ENCODE data around the gene SLC44A4. TPM values are rescaled to one million over a fixed set of nuclear protein-coding genes. Genes with fewer than 3 reads are reported as not detected.
"Not testable (repeated sequence)": the region's sequence is repeated elsewhere in the genome, so short reads cannot be mapped to it uniquely, and the experiment has no call there.

SLC44A4 gene
- total and polyA plus RNA-seq, 2 experiments from 2014 or later, result 0.60 TPM; not detected in 1

DNA sequence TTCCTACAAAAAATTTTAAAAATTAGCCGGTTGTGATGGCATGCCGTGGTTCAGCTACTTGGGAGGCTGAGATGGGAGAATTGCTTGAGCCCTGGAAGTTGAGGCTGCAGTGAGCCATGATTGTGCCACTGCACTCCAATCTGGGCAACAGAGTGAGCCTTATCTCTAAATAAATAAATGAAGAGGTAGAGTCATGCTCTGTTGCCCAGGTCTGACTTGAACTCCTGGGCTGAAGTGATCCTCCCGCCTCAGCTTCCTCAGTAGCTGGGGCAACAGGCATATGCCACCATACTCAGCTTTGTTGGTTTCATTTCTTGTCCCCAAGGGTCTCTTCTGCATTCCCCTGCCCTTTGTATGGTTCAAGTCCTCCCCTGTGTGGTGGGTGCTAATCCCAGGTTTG lies 34.3 kb downstream of the SLC44A4 start:
- TF ChIP-seq, protein P1, sequence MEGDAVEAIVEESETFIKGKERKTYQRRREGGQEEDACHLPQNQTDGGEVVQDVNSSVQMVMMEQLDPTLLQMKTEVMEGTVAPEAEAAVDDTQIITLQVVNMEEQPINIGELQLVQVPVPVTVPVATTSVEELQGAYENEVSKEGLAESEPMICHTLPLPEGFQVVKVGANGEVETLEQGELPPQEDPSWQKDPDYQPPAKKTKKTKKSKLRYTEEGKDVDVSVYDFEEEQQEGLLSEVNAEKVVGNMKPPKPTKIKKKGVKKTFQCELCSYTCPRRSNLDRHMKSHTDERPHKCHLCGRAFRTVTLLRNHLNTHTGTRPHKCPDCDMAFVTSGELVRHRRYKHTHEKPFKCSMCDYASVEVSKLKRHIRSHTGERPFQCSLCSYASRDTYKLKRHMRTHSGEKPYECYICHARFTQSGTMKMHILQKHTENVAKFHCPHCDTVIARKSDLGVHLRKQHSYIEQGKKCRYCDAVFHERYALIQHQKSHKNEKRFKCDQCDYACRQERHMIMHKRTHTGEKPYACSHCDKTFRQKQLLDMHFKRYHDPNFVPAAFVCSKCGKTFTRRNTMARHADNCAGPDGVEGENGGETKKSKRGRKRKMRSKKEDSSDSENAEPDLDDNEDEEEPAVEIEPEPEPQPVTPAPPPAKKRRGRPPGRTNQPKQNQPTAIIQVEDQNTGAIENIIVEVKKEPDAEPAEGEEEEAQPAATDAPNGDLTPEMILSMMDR (IDR thresholded peaks at IDR 0.05; ENCODE audit: low read depth, low read length), result no peak

DNA sequence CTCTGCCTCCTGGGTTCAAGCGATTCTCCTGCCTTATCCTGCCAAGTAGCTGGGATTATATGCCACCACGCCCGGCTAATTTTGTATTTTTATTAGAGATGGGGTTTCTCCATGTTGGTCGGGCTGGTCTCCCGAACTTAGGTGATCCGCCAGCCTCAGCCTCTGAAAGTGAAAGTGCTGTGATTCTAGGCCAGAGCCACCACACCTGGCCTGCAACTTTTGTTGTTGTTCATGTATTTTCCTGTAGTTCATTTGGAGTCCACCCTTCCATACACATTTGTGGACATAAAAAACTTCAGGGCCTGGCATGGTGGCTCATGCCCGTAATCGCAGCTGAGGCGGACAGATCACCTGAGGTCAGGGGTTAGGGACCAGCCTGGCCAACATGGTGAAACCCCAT lies 36.7 kb downstream of the SLC44A4 start:
- Histone ChIP-seq H3K4me3 (no peak overlapping the region), H3K9me3 (ENCODE audit: low read depth) (no peaks in the 10 kb centered on the region), H3K4me1 (ENCODE audit: low read depth) (peaks cover 12% of the 10 kb centered on the region), H3K36me3 (peaks cover 42% of the 10 kb centered on the region), H3K27me3 (no peaks in the 10 kb centered on the region), H3K27ac (no peak overlapping the region)
- no peak for DNase-seq (ENCODE audit: low read depth in 1 of 2, low spot score in 1 of 2)
- TF ChIP-seq, protein P1 (IDR thresholded peaks at IDR 0.05; ENCODE audit: low read depth, low read length), result no peak

More for the DNA sequence above, 34.3 kb downstream of the SLC44A4 start:
- no peaks in the 10 kb centered on the region for H3K27me3 ChIP-seq
- no peak for DNase-seq (ENCODE audit: low read depth in 1 of 2, low spot score in 1 of 2)
- no peak overlapping the region for H3K27ac ChIP-seq
- peaks cover 17% of the 10 kb centered on the region for H3K36me3 ChIP-seq
- H3K4me1 ChIP-seq (ENCODE audit: low read depth), result no peaks in the 10 kb centered on the region
- H3K9me3 ChIP-seq (ENCODE audit: low read depth), result no peaks in the 10 kb centered on the region
- no peak overlapping the region for H3K4me3 ChIP-seq

DNA sequence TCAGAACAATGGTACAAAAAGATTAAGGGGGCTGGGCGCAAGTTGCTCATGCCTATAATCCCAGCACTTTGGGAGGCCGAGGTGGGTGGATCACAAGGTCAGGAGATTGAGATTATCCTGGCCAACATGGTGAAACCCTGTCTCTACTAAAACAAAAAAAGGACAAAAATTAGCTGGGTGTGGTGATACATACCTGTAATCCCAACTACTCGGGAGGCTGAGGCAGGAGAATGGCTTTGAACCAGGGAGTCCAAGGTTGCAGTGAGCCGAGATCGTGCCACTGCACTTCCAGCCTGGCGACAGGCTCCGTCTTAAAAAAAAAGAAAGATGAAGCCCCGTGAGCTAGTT lies 39.0 kb downstream of the SLC44A4 start:
- peaks cover 47% of the 10 kb centered on the region for H3K36me3 ChIP-seq
- H3K27me3 ChIP-seq; H3K4me3 ChIP-seq; H3K27ac ChIP-seq; DNase-seq (ENCODE audit: low read depth in 1 of 2, low spot score in 1 of 2); H3K9me3 ChIP-seq (ENCODE audit: low read depth): not testable (repeated sequence)
- H3K4me1 ChIP-seq (ENCODE audit: low read depth), result peaks cover 26% of the 10 kb centered on the region

DNA sequence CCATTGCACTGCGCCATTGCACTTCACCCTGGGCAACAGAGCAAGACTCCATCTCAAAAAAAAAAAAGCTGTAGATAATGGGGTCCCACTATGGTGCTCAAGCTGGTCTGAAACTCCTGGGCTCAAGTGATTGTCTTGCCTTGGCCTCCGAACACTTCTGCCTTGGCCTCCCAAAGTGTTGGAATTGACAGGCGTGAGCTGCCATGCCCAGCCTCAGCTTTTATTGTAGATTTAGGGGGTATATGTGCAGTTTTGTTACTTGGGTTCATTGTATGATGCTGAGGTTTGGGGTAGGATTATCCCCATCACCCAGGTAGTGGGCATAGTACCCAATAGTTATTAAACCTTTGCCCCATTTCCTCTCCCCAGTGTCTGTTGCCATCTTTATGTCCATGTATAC lies 39.8 kb downstream of the SLC44A4 start:
- peaks cover 47% of the 10 kb centered on the region for H3K36me3 ChIP-seq

DNA sequence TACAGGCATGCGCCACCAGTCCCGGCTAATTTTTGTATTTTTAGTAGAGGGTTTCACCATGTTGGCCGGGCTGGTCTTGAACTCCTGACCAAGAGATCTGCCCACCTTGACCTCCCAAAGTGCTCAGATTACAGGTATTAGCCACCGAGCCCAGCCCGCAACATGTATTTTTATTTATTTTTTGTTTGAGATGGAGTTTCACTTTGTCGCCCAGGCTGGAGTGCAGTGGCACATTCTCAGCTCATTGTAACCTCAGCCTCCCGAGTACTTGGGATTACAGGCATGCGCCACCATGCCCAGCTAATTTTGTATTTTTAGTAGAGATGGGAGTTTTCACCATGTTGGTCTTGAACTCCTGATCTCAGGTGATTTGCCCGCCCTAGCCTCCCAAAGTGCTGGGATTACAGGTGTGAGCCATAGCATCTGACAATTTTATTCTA lies 40.7 kb downstream of the SLC44A4 start:
- H3K27ac ChIP-seq, result peak overlapping the region; percentile 72
- not testable (repeated sequence) for H3K4me3 ChIP-seq
- peaks cover 47% of the 10 kb centered on the region for H3K36me3 ChIP-seq

More for the DNA sequence above, 39.8 kb downstream of the SLC44A4 start:
- Histone ChIP-seq H3K27ac (no peak overlapping the region), H3K27me3 (no peaks in the 10 kb centered on the region), H3K9me3 (ENCODE audit: low read depth) (no peaks in the 10 kb centered on the region), H3K4me3 (no peak overlapping the region), H3K4me1 (ENCODE audit: low read depth) (peaks cover 26% of the 10 kb centered on the region)
- DNase-seq (ENCODE audit: low read depth in 1 of 2, low spot score in 1 of 2), result no peak
- TF ChIP-seq, protein P1 (IDR thresholded peaks at IDR 0.05; ENCODE audit: low read depth, low read length), result no peak

DNA sequence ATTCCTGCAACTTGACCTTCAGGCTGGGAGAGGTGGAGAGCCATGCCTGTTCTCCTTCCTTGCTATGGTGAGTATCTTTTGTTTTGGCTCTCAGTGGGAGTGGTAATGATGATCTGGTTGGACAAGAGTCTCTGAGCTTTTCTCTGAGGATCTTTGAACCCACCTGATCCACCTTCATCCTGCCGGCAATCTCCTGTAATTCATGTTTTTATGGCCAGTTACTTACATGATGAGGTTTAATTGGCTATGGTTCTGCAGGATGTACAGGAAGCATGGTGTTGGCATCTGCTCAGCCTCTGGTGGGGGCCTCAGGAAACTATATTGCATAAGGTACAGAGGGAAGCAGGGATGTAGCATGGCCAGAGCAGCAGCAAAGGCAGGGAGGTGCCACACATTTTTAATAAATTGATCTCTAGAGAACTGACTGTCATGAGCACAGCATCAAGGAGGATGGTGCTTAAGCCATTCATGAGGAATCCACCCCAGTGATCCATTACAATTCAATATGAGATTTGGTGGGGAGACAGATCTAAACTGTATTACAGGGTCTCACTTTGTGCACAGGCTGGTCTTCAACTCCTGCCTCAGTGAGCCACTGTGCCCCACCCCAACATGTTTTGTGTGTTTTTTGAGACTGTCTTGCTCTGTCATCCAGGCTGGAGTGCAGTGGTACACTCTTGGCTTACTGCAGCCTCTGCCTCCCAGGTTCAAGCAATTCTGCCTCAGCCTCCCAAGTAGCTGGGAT lies 41.3 kb downstream of the SLC44A4 start:
- DNase-seq (ENCODE audit: low read depth in 1 of 2, low spot score in 1 of 2), result peak in 1 of 2 donors; percentile 61
- Histone ChIP-seq H3K9me3 (ENCODE audit: low read depth) (no peaks in the 10 kb centered on the region), H3K4me1 (ENCODE audit: low read depth) (peaks cover 26% of the 10 kb centered on the region), H3K27ac (peak overlapping the region; percentile 72), H3K36me3 (peaks cover 47% of the 10 kb centered on the region), H3K27me3 (no peaks in the 10 kb centered on the region), H3K4me3 (peak overlapping the region; percentile 97)
- TF ChIP-seq, protein P1 (IDR thresholded peaks at IDR 0.05; ENCODE audit: low read depth, low read length), result no peak

More for the DNA sequence above, 40.7 kb downstream of the SLC44A4 start:
- not testable (repeated sequence) for H3K9me3 ChIP-seq (ENCODE audit: low read depth); DNase-seq (ENCODE audit: low read depth in 1 of 2, low spot score in 1 of 2); H3K27me3 ChIP-seq
- H3K4me1 ChIP-seq (ENCODE audit: low read depth), result peaks cover 26% of the 10 kb centered on the region

All from cardiac muscle cell (in vitro differentiated cells and primary cell).